HG02852 (cell line): Measurements from ENCODE around the gene SLC12A9.
"Not testable (repeated sequence)": the region's sequence is repeated elsewhere in the genome, so short reads cannot be mapped to it uniquely, and the experiment has no call there.

ENCODE experiments used
- ATAC-seq: cut with Tn5 transposase; IDR thresholded peaks from one replicate; pipeline ENCODE4 v1.9.1; 2021; ENCODE audit warnings: mild to moderate bottlenecking, moderate library complexity; ENCODE audit not compliant: unreplicated experiment

Gene SLC12A9

DNA sequence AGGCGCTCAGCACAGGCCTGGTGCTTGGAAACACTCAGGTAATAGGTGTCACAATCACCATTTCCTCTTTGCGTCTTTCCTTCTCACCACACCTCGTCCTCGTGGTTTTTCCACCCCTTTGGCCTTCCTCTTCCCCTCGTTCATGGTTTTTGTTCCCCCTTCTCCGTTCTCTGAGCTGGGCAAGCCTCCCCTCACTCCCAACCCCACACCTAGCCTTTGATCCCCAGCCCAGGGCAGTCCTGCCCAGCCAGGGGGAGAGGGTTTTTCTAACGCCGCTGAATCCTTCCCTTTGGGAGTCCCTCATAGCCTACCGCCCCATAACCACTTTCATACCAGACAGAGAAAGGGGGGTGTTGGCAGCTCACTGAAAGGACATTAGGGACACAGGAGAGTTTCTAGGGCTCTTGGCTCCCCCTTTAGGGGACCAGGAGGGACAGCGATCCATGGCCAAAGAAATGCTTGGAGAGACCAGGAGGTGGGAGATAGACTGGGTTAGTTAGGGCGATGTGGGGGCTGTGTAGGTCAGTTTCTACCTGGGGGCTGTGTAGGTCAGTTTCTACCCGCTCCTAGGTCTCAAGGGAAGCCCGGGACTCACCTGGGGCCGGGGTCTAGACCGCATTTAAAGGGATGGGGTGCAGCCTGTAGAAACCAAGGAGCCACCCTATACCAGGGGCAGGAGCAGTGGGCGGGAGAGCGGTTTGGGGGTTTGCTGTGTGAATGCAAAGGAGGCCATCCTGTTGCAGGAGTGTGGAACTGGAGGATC lies 26.6 kb upstream of the SLC12A9 start:
- ATAC-seq = no peak

DNA sequence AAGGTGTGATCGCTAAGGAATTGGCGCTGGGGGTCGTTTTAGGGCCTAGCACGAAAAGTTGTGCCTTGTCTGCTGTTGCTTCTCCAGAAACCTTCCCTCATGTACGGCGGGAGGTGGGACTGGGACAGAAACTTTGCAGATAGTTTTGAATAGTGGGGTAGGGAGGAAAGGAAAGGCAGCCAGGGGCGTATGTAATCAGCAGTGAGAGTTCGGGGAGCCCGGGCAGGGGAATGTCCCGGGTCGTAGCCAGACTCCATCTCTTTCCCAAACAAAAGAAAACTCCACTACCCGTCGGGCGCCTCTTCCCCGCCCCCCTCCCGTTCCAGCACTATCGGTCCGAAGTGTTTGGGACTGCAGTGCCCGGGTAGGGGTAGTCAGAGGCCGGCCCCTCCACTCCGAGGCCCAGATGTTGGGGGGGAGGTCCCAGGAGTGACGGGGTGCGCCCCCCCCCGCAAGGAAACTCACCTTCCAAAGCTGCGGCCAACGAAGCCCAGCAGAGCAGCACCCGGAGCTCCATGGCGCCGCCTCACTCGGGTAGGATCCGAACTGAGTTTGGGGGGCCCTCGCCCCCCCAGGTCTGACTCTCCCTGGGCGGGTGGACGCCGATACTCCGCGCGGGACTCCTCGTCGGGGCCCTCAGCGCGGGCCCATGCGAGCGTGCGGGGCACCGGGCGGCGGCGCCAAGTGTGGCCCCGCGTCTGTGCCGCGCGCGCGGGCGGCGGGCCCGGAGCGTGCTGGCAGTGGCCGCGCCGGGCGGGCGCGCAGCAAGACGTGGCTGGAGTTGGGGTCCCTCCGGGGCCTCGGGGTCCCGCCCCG lies 25.8 kb upstream of the SLC12A9 start:
- no peak for ATAC-seq

DNA sequence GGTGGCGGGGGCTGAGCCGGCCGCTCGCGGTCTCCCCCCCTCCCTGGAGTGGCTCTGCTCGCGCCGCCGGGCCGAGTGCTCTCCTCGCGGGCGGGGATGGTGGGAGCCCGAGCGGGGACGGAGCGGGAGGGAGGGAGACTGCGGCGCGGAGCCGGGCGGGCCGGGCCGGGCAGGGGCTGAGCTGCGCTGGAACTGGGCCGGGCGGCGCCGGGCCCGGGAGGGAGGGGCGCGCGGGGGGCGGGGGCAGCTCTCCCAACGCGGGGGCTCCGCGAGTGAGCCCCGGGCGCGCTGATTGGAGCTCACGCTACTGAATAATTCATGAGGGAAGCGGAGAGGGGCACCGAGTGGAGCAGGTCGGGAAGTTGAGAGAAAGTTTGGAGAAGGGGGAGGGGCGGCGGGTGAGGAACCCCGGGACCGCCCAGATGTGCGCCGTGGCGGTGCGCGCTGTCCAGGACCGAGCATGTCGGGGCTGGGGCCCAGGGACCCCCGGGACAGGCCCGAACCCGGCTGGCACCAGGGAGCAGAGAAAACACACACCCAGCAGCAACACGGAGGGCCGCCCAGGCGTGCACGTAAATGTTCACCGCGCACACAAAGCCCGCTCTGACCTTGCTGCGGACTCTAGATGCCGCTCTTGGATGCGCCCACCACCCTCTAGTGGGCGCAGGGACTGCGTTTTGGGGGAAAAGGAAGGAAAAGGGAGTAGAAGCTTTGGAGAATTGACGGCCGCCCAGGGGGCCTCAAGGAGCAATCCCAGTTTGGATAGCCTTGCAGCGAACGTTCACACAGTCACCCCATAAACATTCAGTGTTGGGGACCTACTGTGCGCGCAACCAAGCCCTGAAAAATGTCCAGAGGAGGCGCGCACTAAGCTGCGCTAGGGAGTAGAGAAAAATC lies 24.9 kb upstream of the SLC12A9 start, which contains the start of gene EPHB4:
TSS of gene EPHB4 (minus strand) at position 194 of the 897 bp plus-strand sequence. CDS start 493 bp downstream, outside the sequence.
- no peak for ATAC-seq

DNA sequence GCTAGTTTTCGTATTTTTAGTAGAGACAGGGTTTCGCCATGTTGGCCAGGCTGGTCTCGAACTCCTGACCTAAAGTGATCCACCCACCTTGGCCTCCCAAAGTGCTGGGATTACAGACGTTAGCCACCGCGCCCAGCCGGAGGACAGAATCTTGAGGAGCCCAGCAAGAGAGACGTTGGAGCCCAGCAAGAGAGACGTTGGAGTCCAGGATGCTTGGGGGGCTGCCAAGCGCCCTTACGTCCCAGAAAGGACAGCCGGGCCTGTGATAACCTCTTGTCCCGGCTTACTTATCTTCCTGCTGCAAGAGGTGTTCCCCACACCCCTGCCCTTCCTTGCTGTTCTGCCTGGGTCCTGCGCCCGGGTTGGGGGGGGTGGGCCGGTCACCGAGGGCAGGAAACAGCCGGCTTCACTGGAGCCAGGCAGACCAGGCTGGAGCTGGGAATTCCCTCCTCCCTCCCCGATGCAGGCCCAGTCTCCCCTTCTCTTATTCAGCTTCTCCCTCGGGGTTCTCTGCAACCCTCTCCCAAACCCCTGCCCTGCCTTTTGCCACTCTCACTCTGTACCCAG lies 23.3 kb upstream of the SLC12A9 start:
- ATAC-seq = no peak

DNA sequence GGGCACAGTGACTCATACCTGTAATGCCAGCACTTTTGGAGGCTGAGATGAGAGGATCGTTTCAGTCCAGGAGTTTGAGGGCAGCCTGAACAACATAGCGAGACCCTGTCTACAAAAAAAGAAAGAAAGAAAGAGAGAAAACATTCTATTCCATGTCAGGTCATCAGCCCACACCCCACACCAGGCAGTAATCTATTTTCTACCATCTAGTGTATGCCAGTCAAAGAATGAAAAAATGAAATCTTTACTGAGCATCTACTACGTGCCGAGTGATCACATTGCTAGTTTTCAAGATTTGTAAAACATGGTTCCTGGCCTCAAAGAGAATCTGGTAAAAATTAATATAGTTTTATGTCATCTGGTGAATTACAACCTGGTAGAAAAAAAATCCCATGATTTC lies 22.1 kb upstream of the SLC12A9 start:
- no peak for ATAC-seq

DNA sequence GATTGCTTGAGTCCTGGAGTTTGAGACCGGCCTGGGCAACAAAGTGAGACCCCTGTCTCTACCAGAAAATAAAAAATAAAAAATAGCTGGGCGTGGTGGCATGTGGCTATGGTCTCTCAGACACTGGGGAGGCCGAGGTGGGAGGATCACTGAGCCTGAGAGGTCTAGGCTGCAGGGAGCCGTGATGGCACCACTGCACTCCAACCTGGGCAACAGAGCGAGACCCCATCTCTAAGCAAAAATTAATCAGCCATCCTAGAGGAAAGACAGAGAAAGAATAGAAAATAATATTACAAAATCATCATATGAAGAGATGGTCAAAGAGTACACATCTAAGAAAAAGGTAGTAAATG lies 20.3 kb upstream of the SLC12A9 start:
- no peak for ATAC-seq

DNA sequence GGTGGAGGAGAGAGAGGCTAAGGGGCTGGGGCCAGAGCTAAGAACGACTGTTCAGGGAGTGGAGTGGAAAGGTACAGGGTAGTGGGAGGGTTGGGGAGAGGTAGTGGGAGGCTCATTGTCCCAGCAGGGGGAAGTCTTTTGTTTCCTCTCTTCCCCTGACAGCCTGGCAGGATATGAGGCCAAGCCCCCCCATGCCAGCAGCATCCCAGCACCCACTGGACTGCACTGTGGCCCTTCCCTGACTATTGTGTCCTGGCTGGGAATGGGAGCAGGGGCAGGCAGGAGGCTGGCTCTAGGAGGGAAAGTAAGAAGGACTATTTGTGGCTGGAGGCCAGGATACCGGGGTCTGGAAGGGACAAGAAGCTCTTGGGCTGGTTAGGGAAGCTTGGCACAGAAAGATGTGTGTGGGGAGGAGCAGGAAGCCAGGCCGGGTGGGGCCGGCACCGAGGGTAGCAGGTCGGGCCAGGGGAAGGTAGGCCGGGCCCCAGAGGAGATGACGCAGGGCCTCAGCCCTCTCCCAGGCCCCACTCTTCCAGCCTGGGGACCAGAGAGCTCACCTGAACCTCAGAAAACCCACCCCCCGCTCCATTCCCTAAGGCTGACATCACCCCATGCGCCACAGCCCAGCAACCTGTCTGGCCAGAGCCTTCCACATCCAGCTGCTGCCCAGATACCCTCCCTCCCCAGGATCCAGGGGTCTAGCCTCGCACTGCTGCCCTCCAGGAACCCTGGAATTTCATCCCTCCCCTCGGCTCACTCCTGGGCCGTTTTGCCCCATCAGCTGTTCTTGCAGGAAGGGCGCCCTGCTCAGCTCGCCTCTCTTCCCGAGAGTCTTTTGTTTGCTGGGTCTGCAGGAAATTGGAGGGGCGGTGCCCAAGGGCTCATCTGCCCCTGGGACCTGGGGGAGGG lies 16.4 kb upstream of the SLC12A9 start:
- no peak for ATAC-seq

DNA sequence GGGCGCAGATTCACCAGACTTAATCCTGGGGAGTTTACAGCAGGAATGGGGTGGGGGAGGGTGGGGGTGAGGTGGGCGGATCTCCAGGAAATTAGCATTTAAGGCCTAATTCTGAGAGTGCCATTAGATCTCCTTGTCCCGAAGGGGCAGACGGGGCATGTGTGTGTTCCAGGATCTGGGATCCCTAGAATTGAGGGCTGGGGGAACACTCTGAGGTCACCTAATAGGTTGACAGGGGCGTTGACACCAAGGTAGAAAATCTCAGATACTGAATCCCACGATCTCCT lies 15.8 kb upstream of the SLC12A9 start:
- no peak for ATAC-seq

DNA sequence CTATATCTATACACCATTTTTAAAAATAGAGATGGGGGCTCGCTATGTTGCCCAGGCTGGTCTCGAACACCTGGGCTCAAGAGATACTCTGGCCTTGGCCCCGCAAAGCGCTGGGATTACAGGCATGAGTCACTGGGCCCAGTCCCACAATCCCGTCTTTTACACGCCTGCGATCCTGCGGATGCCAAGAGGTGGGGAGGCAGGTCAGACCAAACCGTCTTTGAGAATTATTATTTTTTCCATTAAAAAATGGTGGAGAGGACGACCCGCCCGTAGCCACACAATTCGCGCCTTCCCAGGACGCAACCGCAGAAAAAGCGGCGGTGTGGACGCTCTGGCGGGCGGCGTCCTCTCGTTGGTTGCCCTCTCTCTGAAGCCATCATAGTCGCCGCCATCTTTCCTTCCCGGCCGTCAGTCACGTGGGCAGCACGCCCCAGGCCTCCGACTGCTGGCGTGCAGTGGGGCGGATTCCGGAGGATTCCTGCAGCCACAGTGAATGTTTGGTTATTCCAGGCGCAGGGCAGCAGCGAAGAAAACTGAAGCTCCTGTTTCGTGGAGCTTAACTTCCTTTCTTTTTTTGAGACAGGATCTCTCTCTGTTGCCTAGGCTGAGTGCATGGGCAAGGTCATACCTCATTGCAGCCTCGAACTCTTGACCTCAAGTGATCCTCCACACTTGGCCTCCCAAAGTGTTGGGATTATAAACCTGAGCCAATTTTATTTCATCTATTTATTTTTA lies 15.2 kb upstream of the SLC12A9 start:
- ATAC-seq = peak; percentile 66

DNA sequence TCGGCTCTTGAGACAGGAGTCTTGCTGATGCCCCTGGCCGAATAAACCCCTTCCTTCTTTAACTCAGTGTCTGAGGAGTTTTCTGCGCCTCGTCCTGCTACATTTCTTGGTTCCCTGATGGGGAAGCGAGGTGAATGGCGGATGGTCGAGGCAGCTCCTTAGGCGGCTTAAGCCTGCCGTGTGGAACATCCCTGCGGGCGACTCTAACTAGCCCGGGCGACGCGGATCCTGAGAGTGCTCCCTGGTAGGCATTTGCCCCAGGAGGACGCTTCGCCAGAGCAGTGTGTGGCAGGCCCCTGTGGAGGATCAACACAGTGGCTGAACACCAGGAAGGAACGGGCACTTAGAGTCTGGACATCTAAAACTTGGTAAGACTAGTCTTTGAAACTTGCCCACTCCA lies 13.2 kb upstream of the SLC12A9 start:
- ATAC-seq = no peak

DNA sequence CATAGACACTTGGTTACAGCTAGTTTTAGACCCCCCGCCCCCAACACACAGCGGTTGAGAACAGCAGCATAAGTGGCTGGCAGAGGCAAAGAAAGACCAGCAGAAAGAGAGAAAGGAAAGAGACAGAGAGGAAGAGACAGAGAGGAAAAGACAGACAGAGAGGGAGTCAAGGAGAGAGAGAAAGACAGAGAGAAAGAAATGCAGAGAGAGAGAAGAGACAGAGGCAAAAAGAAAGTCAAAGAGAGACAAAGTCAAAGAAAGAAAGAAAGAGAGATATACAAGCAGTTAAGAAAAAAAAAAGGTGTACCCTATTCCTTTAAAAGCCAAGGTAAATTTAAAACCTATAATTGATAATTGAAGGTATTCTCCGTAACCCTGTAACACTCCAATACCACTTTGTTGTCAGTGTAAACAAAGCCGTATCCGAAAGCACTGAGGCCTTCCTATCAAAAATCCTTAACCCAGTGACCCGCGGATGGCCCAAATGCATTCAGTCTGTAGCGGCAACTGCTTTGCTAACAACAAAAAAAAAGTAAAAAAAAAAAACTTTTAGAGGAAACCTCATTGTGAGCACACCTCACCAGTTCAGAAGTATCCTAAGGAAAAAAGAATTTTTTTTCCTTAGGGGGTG lies 11.9 kb upstream of the SLC12A9 start:
- no peak for ATAC-seq

DNA sequence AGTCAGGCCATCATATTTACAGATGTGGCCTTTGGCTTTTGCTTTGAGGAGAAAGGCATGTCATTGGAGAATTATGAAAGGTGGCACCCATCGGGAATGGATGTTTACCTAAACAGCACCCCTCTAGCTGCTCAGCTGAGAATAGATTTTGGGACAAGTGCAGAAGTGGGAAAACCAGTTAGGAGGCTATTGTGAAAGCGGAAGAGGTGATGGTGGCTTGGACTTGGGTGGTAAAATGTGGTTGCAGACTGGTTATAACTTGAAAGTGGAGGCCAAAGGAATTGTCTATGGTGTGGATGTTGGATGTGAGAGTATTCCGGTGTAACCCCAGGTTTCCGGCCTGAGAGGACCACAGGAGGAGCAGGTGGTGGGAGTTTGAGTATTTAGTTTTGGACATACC lies 5.2 kb upstream of the SLC12A9 start:
- no peak for ATAC-seq

DNA sequence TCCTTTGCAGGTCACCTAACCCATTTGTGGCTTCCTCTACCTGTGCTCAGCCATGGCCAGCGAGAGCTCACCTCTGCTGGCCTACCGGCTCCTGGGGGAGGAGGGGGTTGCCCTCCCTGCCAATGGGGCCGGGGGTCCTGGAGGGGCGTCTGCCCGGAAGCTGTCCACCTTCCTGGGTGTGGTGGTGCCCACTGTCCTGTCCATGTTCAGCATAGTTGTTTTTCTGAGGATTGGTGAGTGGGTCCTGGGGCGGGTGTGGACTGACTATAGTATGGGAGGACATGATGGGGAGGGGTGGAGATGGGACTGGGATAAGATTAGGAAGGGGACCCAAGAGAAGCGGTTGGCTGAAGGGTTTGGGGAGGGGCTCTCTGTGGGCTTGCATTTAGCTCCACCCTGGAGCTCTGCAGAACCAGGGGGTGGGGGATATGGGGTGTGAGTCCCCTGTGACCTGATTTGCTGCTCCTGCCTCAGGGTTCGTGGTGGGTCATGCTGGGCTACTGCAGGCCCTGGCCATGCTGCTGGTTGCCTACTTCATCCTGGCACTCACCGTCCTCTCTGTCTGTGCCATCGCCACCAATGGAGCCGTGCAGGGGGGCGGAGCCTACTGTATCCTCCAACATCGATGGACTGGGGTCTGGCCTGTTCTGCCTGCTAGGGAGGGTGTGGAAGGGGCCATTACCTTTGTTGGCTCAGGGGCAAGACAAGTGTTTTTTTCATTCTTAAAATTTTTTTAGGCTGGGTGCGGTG lies 1.8 kb downstream of the SLC12A9 start:
- no peak for ATAC-seq

DNA sequence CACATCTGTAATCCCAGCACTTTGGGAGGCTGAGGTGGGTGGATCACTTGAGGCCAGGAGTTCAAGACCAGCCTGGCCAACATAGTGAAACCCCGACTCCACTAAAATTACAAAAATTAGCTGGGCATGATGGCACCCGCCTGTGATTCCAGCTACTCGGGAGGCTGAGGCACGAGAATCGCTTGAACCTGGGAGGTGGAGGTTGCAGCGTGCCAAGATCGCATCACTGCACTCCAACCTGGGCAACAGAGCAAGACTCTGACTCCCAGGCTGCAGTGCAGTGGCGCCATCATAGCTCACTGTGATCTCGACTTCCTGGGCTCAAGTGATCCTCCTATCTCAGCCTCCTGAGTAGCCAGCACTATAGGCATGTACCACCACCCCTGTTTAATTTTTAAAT lies 2.4 kb downstream of the SLC12A9 start:
- not testable (repeated sequence) for ATAC-seq

DNA sequence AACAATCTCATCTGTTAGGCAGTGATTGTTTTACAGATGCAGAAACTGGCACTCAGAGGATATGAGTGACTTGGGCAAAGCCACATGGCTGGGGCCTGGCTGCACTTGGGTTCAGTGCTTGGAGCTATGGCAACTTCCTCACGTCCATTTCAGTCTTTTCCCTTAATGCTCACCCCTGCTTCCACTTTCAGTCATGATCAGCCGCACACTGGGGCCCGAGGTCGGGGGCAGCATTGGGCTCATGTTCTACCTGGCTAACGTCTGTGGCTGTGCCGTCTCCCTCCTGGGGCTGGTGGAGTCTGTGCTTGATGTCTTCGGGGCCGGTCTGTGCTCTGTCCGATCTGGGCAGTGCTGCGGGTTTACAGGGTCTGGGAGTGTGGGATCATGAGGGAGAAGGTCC lies 3.0 kb downstream of the SLC12A9 start:
- no peak for ATAC-seq

DNA sequence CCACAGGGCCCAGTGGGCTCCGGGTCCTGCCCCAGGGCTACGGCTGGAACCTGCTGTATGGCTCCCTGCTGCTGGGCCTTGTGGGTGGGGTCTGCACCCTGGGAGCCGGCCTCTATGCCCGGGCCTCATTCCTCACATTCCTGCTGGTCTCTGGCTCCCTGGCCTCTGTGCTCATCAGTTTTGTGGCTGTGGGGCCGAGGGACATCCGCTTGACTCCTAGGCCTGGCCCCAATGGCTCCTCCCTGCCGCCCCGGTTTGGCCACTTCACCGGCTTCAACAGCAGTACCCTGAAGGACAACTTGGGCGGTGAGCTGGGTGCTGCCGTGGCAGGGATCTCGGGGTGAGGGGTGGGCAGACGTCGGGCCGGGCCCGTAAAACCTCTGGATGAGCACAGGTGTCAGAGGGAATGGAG lies 4.4 kb downstream of the SLC12A9 start:
- no peak for ATAC-seq

DNA sequence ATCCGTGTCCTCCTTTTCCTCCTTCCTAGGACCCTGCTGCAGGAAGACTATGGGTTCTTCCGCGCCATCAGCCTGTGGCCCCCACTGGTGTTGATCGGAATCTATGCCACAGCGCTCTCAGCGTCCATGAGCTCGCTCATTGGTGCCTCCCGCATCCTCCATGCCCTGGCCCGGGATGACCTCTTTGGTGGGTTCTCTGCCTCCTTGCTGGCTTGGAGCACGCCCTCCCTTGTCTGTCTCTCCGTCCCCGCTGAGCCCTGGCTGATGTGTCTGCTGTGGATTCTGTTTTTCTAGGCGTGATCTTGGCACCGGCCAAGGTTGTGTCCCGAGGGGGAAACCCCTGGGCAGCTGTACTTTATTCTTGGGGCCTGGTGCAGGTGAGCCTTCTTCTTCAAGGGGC lies 7.3 kb downstream of the SLC12A9 start:
- no peak for ATAC-seq
